GM12892 (cell line): ENCODE data around the gene BAZ2B.
"Not testable (repeated sequence)": the region's sequence is repeated elsewhere in the genome, so short reads cannot be mapped to it uniquely, and the experiment has no call there.

ENCODE experiments used
- DNase-seq: peaks from one replicate; pipeline ENCODE4 v3.0.0; 2011; ENCODE audit not compliant: insufficient read length
- FAIRE-seq: peaks from 2 replicates; lab custom pipeline; 2011; peaks lifted over from hg19 to GRCh38; lab: Jason Lieb, UNC
- POLR2A ChIP-seq: IDR thresholded peaks from 2 replicates; pipeline ENCODE4 v1.6.1; 2011; ENCODE audit warnings: low read depth, low read length, control low read depth
- POLR2AphosphoS5 ChIP-seq: IDR thresholded peaks from 2 replicates; pipeline ENCODE4 v1.6.1; 2011; ENCODE audit warnings: low read depth, low read length, control low read depth
- TAF1 ChIP-seq: IDR thresholded peaks from 2 replicates; pipeline ENCODE4 v1.6.1; 2011; ENCODE audit warnings: low read depth, mild to moderate bottlenecking, control low read depth, low read length, borderline replicate concordance

BAZ2B gene

GRCh38 chr2:159411460-159411859 lies 204.9 kb downstream of the BAZ2B start:
- DNase-seq (no peak), FAIRE-seq (no peak)
- TF ChIP-seq TAF1 = no peak
- no peak for TF ChIP-seq POLR2A
- TF ChIP-seq POLR2AphosphoS5 = no peak

- FAIRE-seq = no peak
- DNase-seq = no peak
- TF ChIP-seq POLR2A (no peak), POLR2AphosphoS5 (no peak), TAF1 (no peak)
Observed at GRCh38 chr2:159410276-159410675, 206.1 kb downstream of the BAZ2B start.

- DNase-seq = no peak
- FAIRE-seq = no peak
- TF ChIP-seq POLR2AphosphoS5 (no peak), POLR2A (no peak), TAF1 (no peak)
Observed at GRCh38 chr2:159409116-159409800, 207.1 kb downstream of the BAZ2B start.

- TF ChIP-seq POLR2AphosphoS5 (no peak), POLR2A (no peak), TAF1 (no peak)
- FAIRE-seq = no peak
- no peak for DNase-seq
Observed at GRCh38 chr2:159402790-159403189, 213.6 kb downstream of the BAZ2B start.

GRCh38 chr2:159402160-159402559 lies 214.2 kb downstream of the BAZ2B start:
- not testable (repeated sequence) for FAIRE-seq, DNase-seq

- FAIRE-seq = no peak
- TF ChIP-seq POLR2AphosphoS5 (no peak), TAF1 (no peak), POLR2A (no peak)
- no peak for DNase-seq
Observed at GRCh38 chr2:159399716-159400415, 216.5 kb downstream of the BAZ2B start.

GRCh38 chr2:159396799-159397198 lies 219.5 kb downstream of the BAZ2B start:
- DNase-seq (no peak), FAIRE-seq (no peak)
- no peak for TF ChIP-seq POLR2A
- TF ChIP-seq TAF1 = no peak
- no peak for TF ChIP-seq POLR2AphosphoS5

- TF ChIP-seq POLR2AphosphoS5 = no peak
- TF ChIP-seq POLR2A = no peak
- TF ChIP-seq TAF1 = no peak
- FAIRE-seq = no peak
- no peak for DNase-seq
Observed at GRCh38 chr2:159382447-159383028, 233.8 kb downstream of the BAZ2B start.

- FAIRE-seq (no peak), DNase-seq (no peak)
Observed at GRCh38 chr2:159381574-159381973, 234.8 kb downstream of the BAZ2B start.

GRCh38 chr2:159380685-159381239 lies 235.6 kb downstream of the BAZ2B start:
- no peak for TF ChIP-seq TAF1
- no peak for TF ChIP-seq POLR2A
- no peak for TF ChIP-seq POLR2AphosphoS5
- DNase-seq (no peak), FAIRE-seq (no peak)

More at GRCh38 chr2:159381574-159381973, 234.8 kb downstream of the BAZ2B start:
- TF ChIP-seq POLR2A (no peak), POLR2AphosphoS5 (no peak), TAF1 (no peak)

- DNase-seq = no peak
- TF ChIP-seq POLR2AphosphoS5 (no peak), POLR2A (no peak), TAF1 (no peak)
- FAIRE-seq = no peak
Observed at GRCh38 chr2:159379181-159379580, 237.2 kb downstream of the BAZ2B start.
